ENCODE data around the gene ZNF106. TPM values are rescaled to one million over a fixed set of nuclear protein-coding genes. Genes with fewer than 3 reads are reported as not detected.

ZNF106 gene
- total RNA-seq, 4 donors from 2014 or later: 312 to 568 (median 428) TPM

DNA sequence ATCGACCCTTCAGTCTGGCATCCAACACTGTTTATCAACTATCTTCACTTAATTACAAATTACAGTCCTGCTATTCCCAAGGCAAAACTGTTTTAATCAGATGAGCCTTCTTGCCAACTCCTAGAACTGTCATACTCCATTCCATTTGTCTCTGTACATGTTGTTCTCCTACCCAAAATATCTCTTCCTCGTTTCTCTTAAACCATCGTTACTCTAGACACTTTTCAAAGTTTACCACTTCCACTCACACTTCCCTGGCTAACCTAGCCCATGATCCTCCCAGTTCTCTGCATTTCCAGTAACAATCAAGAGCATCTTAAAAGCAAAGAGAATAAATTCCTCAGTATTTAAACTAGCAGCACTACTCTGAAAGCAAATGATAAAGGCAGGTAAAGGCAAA, 19.9 kb downstream of the ZNF106 start:
- 29% methylated on average over 3 of the region's 3 CpGs for WGBS
- H3K27ac ChIP-seq (replicated peaks in 1 of 4): peak overlapping the region; percentile 79 to 88 (median 83)
- no peak for DNase-seq (ENCODE audit: extremely low spot score)
- H3K27me3 ChIP-seq: no peaks in the 10 kb centered on the region
- H3K9me3 ChIP-seq: no peaks in the 10 kb centered on the region
- H3K4me3 ChIP-seq: peak overlapping the region in 3 of 4 donors; percentile 7 to 13 (median 9)
- intact Hi-C loops (cut with DNase I): loop anchor here (2.0 to 10.0 kb wide), 2 partner anchors 14 to 196 kb away; partner anchors contain the start of genes GANC and TMEM87A
- TF ChIP-seq EP300 (IDR thresholded peaks at IDR 0.05) (peak; percentile 72), POLR2A (IDR thresholded peaks at IDR 0.05; ENCODE audit: low read depth) (no peak), POLR2AphosphoS5 (IDR thresholded peaks at IDR 0.05) (peak in 1 of 2 donors; percentile 55)
- TF ChIP-seq, protein P1, sequence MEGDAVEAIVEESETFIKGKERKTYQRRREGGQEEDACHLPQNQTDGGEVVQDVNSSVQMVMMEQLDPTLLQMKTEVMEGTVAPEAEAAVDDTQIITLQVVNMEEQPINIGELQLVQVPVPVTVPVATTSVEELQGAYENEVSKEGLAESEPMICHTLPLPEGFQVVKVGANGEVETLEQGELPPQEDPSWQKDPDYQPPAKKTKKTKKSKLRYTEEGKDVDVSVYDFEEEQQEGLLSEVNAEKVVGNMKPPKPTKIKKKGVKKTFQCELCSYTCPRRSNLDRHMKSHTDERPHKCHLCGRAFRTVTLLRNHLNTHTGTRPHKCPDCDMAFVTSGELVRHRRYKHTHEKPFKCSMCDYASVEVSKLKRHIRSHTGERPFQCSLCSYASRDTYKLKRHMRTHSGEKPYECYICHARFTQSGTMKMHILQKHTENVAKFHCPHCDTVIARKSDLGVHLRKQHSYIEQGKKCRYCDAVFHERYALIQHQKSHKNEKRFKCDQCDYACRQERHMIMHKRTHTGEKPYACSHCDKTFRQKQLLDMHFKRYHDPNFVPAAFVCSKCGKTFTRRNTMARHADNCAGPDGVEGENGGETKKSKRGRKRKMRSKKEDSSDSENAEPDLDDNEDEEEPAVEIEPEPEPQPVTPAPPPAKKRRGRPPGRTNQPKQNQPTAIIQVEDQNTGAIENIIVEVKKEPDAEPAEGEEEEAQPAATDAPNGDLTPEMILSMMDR (IDR thresholded peaks at IDR 0.05): no peak
- H3K4me1 ChIP-seq: peaks cover 7 to 58% (median 48%) of the 10 kb centered on the region in 4 donors
- peaks cover 0 to 9% (median 4%) of the 10 kb centered on the region in 4 donors for H3K36me3 ChIP-seq

DNA sequence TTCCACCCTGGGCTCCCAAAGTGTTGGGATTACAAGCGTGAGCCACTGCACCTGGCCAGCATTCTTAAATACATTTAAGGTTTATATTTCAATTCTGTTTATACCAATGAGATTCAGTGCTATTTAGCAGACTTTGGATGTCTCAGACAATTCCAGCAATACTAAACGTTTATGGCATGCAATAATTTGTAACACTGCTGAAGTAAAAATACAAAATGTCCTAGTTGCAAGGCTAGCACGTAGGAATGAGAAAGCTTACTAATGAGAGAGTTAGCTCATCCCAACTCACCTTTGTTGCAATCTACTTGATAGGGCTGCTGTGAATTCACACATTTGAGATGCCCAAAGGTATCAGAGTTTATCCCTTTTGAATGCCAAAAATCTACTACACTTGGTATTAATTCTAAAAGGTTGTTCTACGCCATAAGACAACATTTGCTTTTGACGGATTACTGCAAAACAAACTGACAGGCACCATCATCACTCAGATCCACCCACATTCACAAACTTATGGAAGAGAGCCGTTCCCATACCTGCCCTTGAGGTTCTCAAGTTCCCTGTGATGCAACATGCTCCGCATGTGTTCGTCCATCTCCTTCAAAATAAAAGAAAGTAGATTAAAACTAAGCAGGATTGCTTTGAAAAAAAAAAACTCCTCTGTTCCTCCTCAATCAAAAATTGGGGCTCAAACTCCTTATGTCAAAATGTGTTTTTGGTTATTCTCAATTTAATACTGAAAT, 25.3 kb downstream of the ZNF106 start:
- 76% methylated on average over 8 of the region's 8 CpGs for WGBS
- Histone ChIP-seq H3K27me3 (no peaks in the 10 kb centered on the region), H3K4me3 (no peak overlapping the region), H3K27ac (replicated peaks in 1 of 4) (peak overlapping the region; percentile 74 to 83 (median 80)), H3K36me3 (peaks cover 3 to 37% (median 17%) of the 10 kb centered on the region in 4 donors), H3K4me1 (peaks cover 8 to 50% (median 40%) of the 10 kb centered on the region in 4 donors), H3K9me3 (no peaks in the 10 kb centered on the region)
- TF ChIP-seq POLR2AphosphoS5 (IDR thresholded peaks at IDR 0.05) (peak in 1 of 2 donors; percentile 66), POLR2A (IDR thresholded peaks at IDR 0.05; ENCODE audit: low read depth) (no peak), EP300 (IDR thresholded peaks at IDR 0.05) (peak; percentile 39)
- TF ChIP-seq, protein P1 (IDR thresholded peaks at IDR 0.05): no peak
- intact Hi-C loops (cut with DNase I): no loop called here
- no peak for DNase-seq (ENCODE audit: extremely low spot score)

DNA sequence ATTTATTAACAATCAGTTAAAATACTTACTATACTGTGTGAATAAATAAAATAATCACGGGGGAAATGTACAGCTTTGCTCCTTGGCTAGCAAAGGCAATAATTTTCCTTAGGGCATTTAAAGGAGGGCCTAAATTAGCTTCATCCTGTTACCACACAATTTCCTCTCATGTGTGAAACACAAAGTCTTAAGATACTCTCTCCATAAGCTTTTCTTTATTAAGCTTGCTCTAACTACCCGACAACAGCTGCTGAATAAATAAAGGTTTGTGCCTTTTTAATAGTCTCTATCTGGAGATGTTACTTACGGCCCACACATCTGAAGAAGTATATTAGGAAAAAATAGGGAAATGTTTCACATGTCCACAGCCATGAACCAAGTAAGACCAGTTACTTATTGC, 29.7 kb downstream of the ZNF106 start:
- peaks cover 16 to 55% (median 50%) of the 10 kb centered on the region in 4 donors for H3K4me1 ChIP-seq
- 70% methylated on average over 3 of the region's 3 CpGs for WGBS
- peak overlapping the region in 1 of 4 donors; percentile 24 for H3K27ac ChIP-seq (replicated peaks in 1 of 4)
- no peak for TF ChIP-seq POLR2AphosphoS5 (IDR thresholded peaks at IDR 0.05)
- TF ChIP-seq POLR2A (IDR thresholded peaks at IDR 0.05; ENCODE audit: low read depth): no peak
- TF ChIP-seq, protein P1 (IDR thresholded peaks at IDR 0.05): no peak
- TF ChIP-seq EP300 (IDR thresholded peaks at IDR 0.05): no peak
- H3K9me3 ChIP-seq: no peaks in the 10 kb centered on the region
- no peaks in the 10 kb centered on the region for H3K27me3 ChIP-seq
- peaks cover 3 to 31% (median 14%) of the 10 kb centered on the region in 4 donors for H3K36me3 ChIP-seq
- no peak for DNase-seq (ENCODE audit: extremely low spot score)
- no peak overlapping the region for H3K4me3 ChIP-seq
- intact Hi-C loops (cut with DNase I): no loop called here

DNA sequence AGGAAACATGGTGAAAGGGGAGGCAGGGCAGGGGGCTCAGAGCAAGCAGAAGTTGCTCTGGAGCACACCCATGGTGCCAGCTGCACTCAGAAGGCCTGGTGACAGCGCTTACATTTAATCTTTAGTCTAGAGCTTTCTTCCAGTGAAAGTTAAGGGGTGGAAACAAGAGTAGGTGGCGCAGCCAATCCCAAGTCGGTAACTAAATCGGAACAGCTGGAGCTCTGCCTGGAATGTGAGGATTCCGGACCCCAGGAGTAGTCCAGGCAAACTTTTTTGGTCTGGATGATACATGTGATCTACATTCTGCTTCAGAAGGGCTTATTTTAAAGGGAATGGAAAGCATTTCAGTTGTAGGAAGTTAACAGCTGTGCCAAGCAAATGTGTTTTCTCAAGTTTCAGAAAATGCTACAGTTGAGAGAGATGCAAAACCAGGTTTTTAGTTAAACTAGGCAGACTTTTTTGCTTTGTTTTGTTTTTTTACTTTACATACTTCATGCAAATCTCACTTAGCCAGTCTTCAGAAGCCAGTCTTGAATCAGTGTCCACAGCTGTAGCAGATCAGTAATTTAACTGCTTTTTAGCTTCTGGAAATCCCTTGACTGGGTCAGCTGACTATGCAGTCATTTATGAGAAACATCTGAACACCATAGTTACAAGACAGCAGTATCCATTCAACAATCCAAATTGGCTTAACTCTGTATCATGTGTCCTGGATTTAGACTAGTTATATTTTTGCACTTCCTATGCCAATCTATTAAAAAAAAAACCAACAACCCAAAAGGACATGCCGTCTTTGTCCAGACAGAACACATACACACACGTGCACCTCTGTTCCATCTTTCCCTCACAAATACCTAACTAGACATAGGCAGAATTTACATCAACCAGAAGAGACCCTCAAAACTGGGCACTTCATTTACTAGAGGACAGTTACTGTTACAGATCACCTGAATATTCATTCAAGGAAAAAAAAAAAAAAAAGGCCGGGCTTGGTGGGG, 33.2 kb downstream of the ZNF106 start:
- DNase-seq (ENCODE audit: extremely low spot score): peak; percentile 93
- Histone ChIP-seq H3K4me3 (peak overlapping the region; percentile 39 to 60 (median 51)), H3K36me3 (peaks cover 0 to 11% (median 3%) of the 10 kb centered on the region in 4 donors), H3K27me3 (no peaks in the 10 kb centered on the region), H3K4me1 (peaks cover 16 to 58% (median 51%) of the 10 kb centered on the region in 4 donors), H3K9me3 (no peaks in the 10 kb centered on the region), H3K27ac (replicated peaks in 1 of 4) (peak overlapping the region; percentile 83 to 89 (median 86))
- intact Hi-C loops (cut with DNase I): loop anchor here (2.0 kb wide), 1 partner anchor 13 kb away; no protein-coding TSS in a partner anchor
- WGBS: 29% methylated on average over 8 of the region's 8 CpGs
- TF ChIP-seq EP300 (IDR thresholded peaks at IDR 0.05): peak; percentile 22
- TF ChIP-seq, protein P1 (IDR thresholded peaks at IDR 0.05): no peak
- TF ChIP-seq POLR2A (IDR thresholded peaks at IDR 0.05; ENCODE audit: low read depth): peak; percentile 6
- TF ChIP-seq POLR2AphosphoS5 (IDR thresholded peaks at IDR 0.05): peak; percentile 79 to 92

Measured in esophagus muscularis mucosa (tissue), 4 donors.